SK-N-SH (cell line): ENCODE measurements around the gene USP9Y. TPM values are rescaled to one million over a fixed set of nuclear protein-coding genes. Genes with fewer than 3 reads are reported as not detected.

Source experiments
- CTCF ChIA-PET: fragments of 300-600, 350-600 bp; formaldehyde crosslinking; extraction: SDS; loops from one replicate; lab custom pipeline; 2021; lab: Yijun Ruan, JAX
- POLR2A ChIA-PET: fragments of 350-600 bp; sonication (Branson Sonifier 250); formaldehyde crosslinking; extraction: SDS; loops from one replicate; lab custom pipeline; 2020; ENCODE audit warnings: antibody characterized with exemption, inconsistent platforms; lab: Yijun Ruan, JAX
- DNase-seq: peaks from one replicate; pipeline ENCODE4 v3.0.0; 2012
- H2AFZ ChIP-seq: fragments of 200-600 bp; sonication (generic); 2 replicates; pipeline ENCODE4 v1.8.1; 2016; ENCODE audit warnings: antibody characterized with exemption, mild to moderate bottlenecking, low read depth
- H3F3A ChIP-seq: fragments of 200-600 bp; sonication (generic); replicated peaks from 2 replicates; pipeline ENCODE3; 2016; ENCODE audit warnings: antibody characterized with exemption, mild to moderate bottlenecking; ENCODE audit not compliant: insufficient read depth
- H3K27ac ChIP-seq, 2 experiments: fragments of 200-500 bp in 1 of 2; fragments of 200-600 bp in 1 of 2; sonication (Bioruptor generic) in 1 of 2; sonication (generic), shearing (Covaris generic) in 1 of 2; 2 replicates each; pipeline versions ENCODE4 v1.5.1 to v1.6.1; 2014 to 2016; ENCODE audit warnings: low read depth in 2 of 2, inconsistent platforms in 1 of 2, low read length in 1 of 2, mild to moderate bottlenecking in 1 of 2, mixed read lengths in 1 of 2
- H3K27me3 ChIP-seq: fragments of 200-600 bp; sonication (generic), shearing (Covaris generic); 2 replicates; pipeline ENCODE4 v1.6.1; 2016; ENCODE audit warnings: mixed run types; ENCODE audit not compliant: insufficient read depth
- H3K36me3 ChIP-seq, 2 experiments: fragments of 200-500 bp in 1 of 2; fragments of 200-600 bp in 1 of 2; sonication (Bioruptor generic) in 1 of 2; sonication (generic) in 1 of 2; replicated peaks in 1 of 2; 2 replicates each; pipeline versions ENCODE3 to v1.5.1; 2014 to 2016; ENCODE audit warnings: low read length in 1 of 2, mild to moderate bottlenecking in 1 of 2; ENCODE audit not compliant: insufficient read depth in 2 of 2, control insufficient read depth in 1 of 2
- H3K4me1 ChIP-seq, 2 experiments: fragments of 200-500 bp in 1 of 2; fragments of 200-600 bp in 1 of 2; sonication (Bioruptor generic) in 1 of 2; sonication (generic), shearing (Covaris generic) in 1 of 2; 2 replicates each; pipeline versions ENCODE4 v1.5.1 to v1.6.1; 2014 to 2016; ENCODE audit warnings: low read depth in 1 of 2, low read length in 1 of 2, mixed run types in 1 of 2; ENCODE audit not compliant: insufficient read depth in 2 of 2, control insufficient read depth in 1 of 2
- H3K4me2 ChIP-seq: fragments of 200-600 bp; sonication (generic), shearing (Covaris generic); 2 replicates; pipeline ENCODE4 v1.6.1; 2017; ENCODE audit warnings: mixed run types
- H3K4me3 ChIP-seq, 2 experiments: fragments of 200-500 bp in 1 of 2; fragments of 200-600 bp in 1 of 2; sonication (Bioruptor generic) in 1 of 2; sonication (generic), shearing (Covaris generic) in 1 of 2; 2 replicates each; pipeline versions ENCODE4 v1.5.1 to v1.8.1; 2014 to 2016; ENCODE audit warnings: low read depth in 2 of 2, inconsistent platforms in 1 of 2, low read length in 1 of 2, mild to moderate bottlenecking in 1 of 2, mixed read lengths in 1 of 2, moderate library complexity in 1 of 2
- H3K79me2 ChIP-seq: fragments of 200-600 bp; sonication (generic); 2 replicates; pipeline ENCODE4 v1.8.1; 2017; ENCODE audit warnings: mild to moderate bottlenecking; ENCODE audit not compliant: insufficient read depth
- H3K9ac ChIP-seq: fragments of 200-600 bp; sonication (generic); 2 replicates; pipeline ENCODE4 v1.6.1; 2017; ENCODE audit warnings: mixed run types
- H3K9me2 ChIP-seq: fragments of 200-600 bp; sonication (generic); 2 replicates; pipeline ENCODE4 v1.6.1; 2017; ENCODE audit warnings: mixed run types
- H3K9me3 ChIP-seq: fragments of 200-600 bp; sonication (generic); 2 replicates; pipeline ENCODE4 v1.6.1; 2017; ENCODE audit warnings: mixed run types, mild to moderate bottlenecking, moderate library complexity
- H4K20me1 ChIP-seq: fragments of 200-600 bp; sonication (generic); 2 replicates; pipeline ENCODE4 v1.6.1; 2017; ENCODE audit warnings: mild to moderate bottlenecking, mixed run types; ENCODE audit not compliant: insufficient read depth
- CHD2 ChIP-seq: fragments of 150-350 bp; IDR thresholded peaks from 2 replicates; pipeline ENCODE4 v1.6.1; 2018; ENCODE audit warnings: low read length; ENCODE audit not compliant: partially characterized antibody
- ELF1 ChIP-seq: IDR thresholded peaks from 2 replicates; pipeline ENCODE4 v1.4.0; 2012
- EP300 ChIP-seq, 2 experiments: IDR thresholded peaks; 2 replicates each; pipeline versions ENCODE4 v1.4.0 to v1.6.1; 2012; ENCODE audit warnings: borderline replicate concordance in 1 of 2, low read depth in 1 of 2, low read length in 1 of 2
- EZH2phosphoT487 ChIP-seq: fragments of 200-600 bp; sonication (generic); IDR thresholded peaks from 2 replicates; pipeline ENCODE4 v1.6.1; 2017; ENCODE audit warnings: low read depth, mixed run types, mild to moderate bottlenecking, antibody characterized with exemption, moderate library complexity, borderline replicate concordance
- FOXM1 ChIP-seq: IDR thresholded peaks from 2 replicates; pipeline ENCODE4 v1.4.0; 2012; ENCODE audit warnings: low read depth, mild to moderate bottlenecking
- GABPA ChIP-seq: IDR thresholded peaks from 2 replicates; pipeline ENCODE4 v1.4.0; 2012; ENCODE audit warnings: low read depth, mild to moderate bottlenecking
- JUND ChIP-seq: IDR thresholded peaks from 2 replicates; pipeline ENCODE4 v1.4.0; 2012
- POLR2AphosphoS5 ChIP-seq: IDR thresholded peaks from 2 replicates; pipeline ENCODE4 v1.6.1; 2012; ENCODE audit warnings: low read depth, low read length
- RAD21 ChIP-seq: IDR thresholded peaks from 2 replicates; pipeline ENCODE4 v1.6.1; 2012; ENCODE audit warnings: mild to moderate bottlenecking, low read length
- RFX5 ChIP-seq: IDR thresholded peaks from 2 replicates; pipeline ENCODE4 v1.6.1; 2012; ENCODE audit warnings: mild to moderate bottlenecking, improper control_type of control experiment, low read length
- SMC3 ChIP-seq: IDR thresholded peaks from 2 replicates; pipeline ENCODE4 v1.6.1; 2012; ENCODE audit warnings: low read depth, low read length, improper control_type of control experiment
- YY1 ChIP-seq: IDR thresholded peaks from 2 replicates; pipeline ENCODE4 v1.4.0; 2012; ENCODE audit warnings: low read depth, mild to moderate bottlenecking
- polyA plus RNA-seq, 3 experiments: library from polyadenylated mRNA; depleted of rRNA; stranded (reverse); fragments of >200 nt; gene quantifications; 2 replicates each; pipeline ENCODE4 v1.2.3, GENCODE V29; 2012
- TF ChIP-seq, protein P1 (sequence below): IDR thresholded peaks from 2 replicates; pipeline ENCODE4 v1.4.0; 2012; ENCODE audit warnings: low read depth, borderline replicate concordance
- TF ChIP-seq, protein P2 (sequence below): fragments of 150-350 bp; IDR thresholded peaks from 2 replicates; pipeline ENCODE4 v1.6.1; 2017; ENCODE audit warnings: antibody characterized with exemption, low read length, low read depth, borderline replicate concordance
- TF ChIP-seq, protein P3 (sequence below): IDR thresholded peaks from 2 replicates; pipeline ENCODE4; 2012
- TF ChIP-seq, protein P4 (sequence below): fragments of 200-600 bp; sonication (generic); IDR thresholded peaks from 2 replicates; pipeline ENCODE4 v1.6.1; 2017; ENCODE audit warnings: antibody characterized with exemption, mild to moderate bottlenecking, moderate library complexity
- TF ChIP-seq, protein P5 (sequence below): IDR thresholded peaks from 2 replicates; pipeline ENCODE4 v1.4.0; 2012; ENCODE audit warnings: low read depth, borderline replicate concordance

The USP9Y gene
- polyA plus RNA-seq, 1 of the 3 experiments (the other 2 are of a cell fraction), result not detected

DNA sequence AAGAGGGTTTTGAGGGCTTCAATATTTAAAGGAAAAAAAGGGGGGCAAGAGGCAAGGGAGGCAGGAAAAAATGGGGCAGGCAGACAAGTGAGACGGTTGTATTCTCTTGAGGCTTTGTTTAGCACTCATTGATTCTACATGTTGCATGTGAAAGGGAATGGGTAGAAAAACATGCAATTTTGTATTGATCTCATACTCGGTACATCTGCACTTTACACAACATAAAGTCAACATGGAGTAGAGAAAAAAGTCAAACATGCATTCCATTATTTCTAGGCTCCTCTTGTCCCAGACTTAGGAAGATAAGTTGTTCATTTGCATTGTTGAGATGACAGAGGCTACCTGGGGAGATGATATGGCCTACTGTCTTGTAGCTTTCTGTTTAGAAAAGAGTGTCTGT lies 166.9 kb downstream of the USP9Y start (continued):
- no peak for TF ChIP-seq POLR2AphosphoS5
- TF ChIP-seq, protein P1, sequence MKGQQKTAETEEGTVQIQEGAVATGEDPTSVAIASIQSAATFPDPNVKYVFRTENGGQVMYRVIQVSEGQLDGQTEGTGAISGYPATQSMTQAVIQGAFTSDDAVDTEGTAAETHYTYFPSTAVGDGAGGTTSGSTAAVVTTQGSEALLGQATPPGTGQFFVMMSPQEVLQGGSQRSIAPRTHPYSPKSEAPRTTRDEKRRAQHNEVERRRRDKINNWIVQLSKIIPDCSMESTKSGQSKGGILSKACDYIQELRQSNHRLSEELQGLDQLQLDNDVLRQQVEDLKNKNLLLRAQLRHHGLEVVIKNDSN, result no peak
- TF ChIP-seq GABPA, result no peak
- TF ChIP-seq RFX5, result no peak
- TF ChIP-seq JUND, result no peak
- TF ChIP-seq, protein P2, sequence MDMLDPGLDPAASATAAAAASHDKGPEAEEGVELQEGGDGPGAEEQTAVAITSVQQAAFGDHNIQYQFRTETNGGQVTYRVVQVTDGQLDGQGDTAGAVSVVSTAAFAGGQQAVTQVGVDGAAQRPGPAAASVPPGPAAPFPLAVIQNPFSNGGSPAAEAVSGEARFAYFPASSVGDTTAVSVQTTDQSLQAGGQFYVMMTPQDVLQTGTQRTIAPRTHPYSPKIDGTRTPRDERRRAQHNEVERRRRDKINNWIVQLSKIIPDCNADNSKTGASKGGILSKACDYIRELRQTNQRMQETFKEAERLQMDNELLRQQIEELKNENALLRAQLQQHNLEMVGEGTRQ, result no peak
- TF ChIP-seq, protein P3, sequence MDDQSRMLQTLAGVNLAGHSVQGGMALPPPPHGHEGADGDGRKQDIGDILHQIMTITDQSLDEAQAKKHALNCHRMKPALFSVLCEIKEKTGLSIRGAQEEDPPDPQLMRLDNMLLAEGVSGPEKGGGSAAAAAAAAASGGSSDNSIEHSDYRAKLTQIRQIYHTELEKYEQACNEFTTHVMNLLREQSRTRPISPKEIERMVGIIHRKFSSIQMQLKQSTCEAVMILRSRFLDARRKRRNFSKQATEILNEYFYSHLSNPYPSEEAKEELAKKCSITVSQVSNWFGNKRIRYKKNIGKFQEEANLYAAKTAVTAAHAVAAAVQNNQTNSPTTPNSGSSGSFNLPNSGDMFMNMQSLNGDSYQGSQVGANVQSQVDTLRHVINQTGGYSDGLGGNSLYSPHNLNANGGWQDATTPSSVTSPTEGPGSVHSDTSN, result no peak

DNA sequence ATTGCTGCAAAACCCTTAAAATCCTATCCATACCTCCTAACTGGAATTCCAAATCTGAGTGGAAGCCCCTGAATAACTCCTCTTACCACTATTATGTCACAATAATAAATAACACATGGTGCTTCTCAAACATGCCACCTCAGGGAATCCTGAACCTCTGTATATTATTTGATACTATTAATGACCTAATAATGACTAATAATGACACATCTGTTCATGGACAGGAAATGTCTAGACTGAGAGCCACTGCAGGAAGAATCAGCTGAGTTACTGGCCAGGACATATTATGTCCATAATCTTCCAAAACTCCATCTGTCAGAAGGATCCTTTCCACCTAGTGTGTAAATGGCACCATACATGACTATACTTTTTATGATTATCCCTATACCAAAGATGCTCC lies 195.9 kb downstream of the USP9Y start:
- Histone ChIP-seq H3K4me2 (no peak overlapping the region), H4K20me1 (no peaks in the 10 kb centered on the region), H3K36me3 (no peaks in the 10 kb centered on the region), H3K27me3 (no peaks in the 10 kb centered on the region), H3K27ac (no peak overlapping the region), H3K79me2 (no peaks in the 10 kb centered on the region), H3K4me1 (no peaks in the 10 kb centered on the region), H3K4me3 (no peak overlapping the region), H3F3A (no peaks in the 10 kb centered on the region), H3K9me2 (no peaks in the 10 kb centered on the region), H2AFZ (no peak overlapping the region), H3K9me3 (no peaks in the 10 kb centered on the region), H3K9ac (no peak overlapping the region)
- DNase-seq, result no peak
- ChIA-PET CTCF (no interaction called here), POLR2A (no interaction called here)
- TF ChIP-seq, protein P4, sequence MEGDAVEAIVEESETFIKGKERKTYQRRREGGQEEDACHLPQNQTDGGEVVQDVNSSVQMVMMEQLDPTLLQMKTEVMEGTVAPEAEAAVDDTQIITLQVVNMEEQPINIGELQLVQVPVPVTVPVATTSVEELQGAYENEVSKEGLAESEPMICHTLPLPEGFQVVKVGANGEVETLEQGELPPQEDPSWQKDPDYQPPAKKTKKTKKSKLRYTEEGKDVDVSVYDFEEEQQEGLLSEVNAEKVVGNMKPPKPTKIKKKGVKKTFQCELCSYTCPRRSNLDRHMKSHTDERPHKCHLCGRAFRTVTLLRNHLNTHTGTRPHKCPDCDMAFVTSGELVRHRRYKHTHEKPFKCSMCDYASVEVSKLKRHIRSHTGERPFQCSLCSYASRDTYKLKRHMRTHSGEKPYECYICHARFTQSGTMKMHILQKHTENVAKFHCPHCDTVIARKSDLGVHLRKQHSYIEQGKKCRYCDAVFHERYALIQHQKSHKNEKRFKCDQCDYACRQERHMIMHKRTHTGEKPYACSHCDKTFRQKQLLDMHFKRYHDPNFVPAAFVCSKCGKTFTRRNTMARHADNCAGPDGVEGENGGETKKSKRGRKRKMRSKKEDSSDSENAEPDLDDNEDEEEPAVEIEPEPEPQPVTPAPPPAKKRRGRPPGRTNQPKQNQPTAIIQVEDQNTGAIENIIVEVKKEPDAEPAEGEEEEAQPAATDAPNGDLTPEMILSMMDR, result no peak
- no peak for TF ChIP-seq RAD21
- TF ChIP-seq, protein P3, result no peak
- no peak for TF ChIP-seq FOXM1
- TF ChIP-seq, protein P1, result no peak
- TF ChIP-seq ELF1, result no peak
- TF ChIP-seq CHD2, result no peak
- TF ChIP-seq EP300 (IDR thresholded peaks at IDR 0.05; ENCODE audit: borderline replicate concordance in 1 of 2, low read depth in 1 of 2, low read length in 1 of 2), result no peak
- TF ChIP-seq EZH2phosphoT487, result no peak
- TF ChIP-seq SMC3, result no peak
- no peak for TF ChIP-seq YY1
- TF ChIP-seq, protein P5, sequence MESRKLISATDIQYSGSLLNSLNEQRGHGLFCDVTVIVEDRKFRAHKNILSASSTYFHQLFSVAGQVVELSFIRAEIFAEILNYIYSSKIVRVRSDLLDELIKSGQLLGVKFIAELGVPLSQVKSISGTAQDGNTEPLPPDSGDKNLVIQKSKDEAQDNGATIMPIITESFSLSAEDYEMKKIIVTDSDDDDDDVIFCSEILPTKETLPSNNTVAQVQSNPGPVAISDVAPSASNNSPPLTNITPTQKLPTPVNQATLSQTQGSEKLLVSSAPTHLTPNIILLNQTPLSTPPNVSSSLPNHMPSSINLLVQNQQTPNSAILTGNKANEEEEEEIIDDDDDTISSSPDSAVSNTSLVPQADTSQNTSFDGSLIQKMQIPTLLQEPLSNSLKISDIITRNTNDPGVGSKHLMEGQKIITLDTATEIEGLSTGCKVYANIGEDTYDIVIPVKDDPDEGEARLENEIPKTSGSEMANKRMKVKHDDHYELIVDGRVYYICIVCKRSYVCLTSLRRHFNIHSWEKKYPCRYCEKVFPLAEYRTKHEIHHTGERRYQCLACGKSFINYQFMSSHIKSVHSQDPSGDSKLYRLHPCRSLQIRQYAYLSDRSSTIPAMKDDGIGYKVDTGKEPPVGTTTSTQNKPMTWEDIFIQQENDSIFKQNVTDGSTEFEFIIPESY, result no peak
